ENCODE data around the gene MAN2C1.

DNA sequence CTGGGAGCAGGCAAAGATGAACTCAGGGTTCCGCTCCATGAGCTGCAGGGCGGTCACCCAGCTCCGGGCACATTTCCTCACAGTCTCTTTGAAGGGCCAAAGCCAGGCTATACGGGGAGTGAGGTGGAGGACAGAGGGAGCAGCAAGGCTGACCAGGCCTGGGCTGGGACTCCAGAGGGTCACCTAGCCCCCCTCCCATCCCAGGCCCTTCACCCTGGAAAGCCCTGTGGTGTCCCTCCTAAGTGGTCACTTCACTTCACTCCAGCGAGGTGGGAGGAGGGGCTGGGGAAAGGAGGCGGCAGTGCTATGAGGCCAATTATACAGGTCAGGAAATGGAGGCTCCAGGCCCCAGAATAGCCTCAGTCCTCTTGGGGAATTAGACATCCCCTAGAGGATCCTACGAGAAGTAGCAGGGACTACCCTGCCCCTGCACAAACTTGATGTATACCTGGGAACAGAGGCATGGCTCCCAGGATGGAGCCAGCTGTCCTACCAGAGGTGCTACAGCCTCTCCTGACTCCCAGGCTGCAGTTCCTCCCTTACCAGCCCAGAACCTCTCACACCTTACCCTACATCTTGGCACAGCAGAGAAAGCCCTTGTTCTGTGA is 5.7 kb downstream of the MAN2C1 start:
- TF ChIP-seq YY1 (IDR thresholded peaks at IDR 0.05; ENCODE audit: insufficient read depth, insufficient read length) (no peak), SUZ12 (IDR thresholded peaks at IDR 0.05; ENCODE audit: extremely low read depth, insufficient read depth, insufficient read length) (no peak)
